GM12864 (cell line): Measurements from ENCODE around the gene GMDS.

Experiments
- DNase-seq: peaks from one replicate; pipeline ENCODE4 v3.0.0-alpha.2; 2011; ENCODE audit warnings: low read depth
- H3K4me3 ChIP-seq: 2 replicates; pipeline ENCODE4 v1.5.1; 2011; ENCODE audit warnings: mild to moderate bottlenecking, low read depth, low read length, control low read depth
- TF ChIP-seq, protein P1 (sequence below): IDR thresholded peaks from 2 replicates; pipeline ENCODE4 v1.5.1; 2011; ENCODE audit warnings: low read depth, mild to moderate bottlenecking, moderate library complexity, low read length, control low read depth, inconsistent platforms; ENCODE audit errors: missing control alignments

The GMDS gene

GRCh38 chr6:2000962-2001361 lies 244.4 kb downstream of the GMDS start:
- no peak for DNase-seq
- H3K4me3 ChIP-seq: no peak overlapping the region
- TF ChIP-seq, protein P1, sequence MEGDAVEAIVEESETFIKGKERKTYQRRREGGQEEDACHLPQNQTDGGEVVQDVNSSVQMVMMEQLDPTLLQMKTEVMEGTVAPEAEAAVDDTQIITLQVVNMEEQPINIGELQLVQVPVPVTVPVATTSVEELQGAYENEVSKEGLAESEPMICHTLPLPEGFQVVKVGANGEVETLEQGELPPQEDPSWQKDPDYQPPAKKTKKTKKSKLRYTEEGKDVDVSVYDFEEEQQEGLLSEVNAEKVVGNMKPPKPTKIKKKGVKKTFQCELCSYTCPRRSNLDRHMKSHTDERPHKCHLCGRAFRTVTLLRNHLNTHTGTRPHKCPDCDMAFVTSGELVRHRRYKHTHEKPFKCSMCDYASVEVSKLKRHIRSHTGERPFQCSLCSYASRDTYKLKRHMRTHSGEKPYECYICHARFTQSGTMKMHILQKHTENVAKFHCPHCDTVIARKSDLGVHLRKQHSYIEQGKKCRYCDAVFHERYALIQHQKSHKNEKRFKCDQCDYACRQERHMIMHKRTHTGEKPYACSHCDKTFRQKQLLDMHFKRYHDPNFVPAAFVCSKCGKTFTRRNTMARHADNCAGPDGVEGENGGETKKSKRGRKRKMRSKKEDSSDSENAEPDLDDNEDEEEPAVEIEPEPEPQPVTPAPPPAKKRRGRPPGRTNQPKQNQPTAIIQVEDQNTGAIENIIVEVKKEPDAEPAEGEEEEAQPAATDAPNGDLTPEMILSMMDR: no peak

DNA sequence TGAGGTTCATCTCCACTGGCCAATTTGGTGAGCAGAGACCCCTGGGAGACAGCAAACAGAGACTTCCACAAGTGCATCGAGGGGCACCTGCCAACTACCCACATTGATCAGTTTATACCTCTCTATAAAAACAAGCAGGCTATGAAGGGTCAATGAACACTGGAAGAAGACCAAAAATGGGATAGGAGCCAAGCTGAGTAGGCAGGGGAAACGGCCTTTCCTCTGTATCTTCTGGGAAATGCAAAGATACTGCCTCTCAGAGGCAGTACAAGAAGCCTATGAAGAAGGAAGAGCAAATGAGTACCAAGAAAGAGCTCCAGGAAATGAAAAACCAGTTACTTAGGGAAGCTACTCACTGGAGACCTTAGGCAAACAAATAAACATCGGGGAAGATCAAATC lies 247.7 kb downstream of the GMDS start:
- TF ChIP-seq, protein P1: no peak
- DNase-seq: no peak

GRCh38 chr6:1995636-1996035 lies 249.8 kb downstream of the GMDS start:
- H3K4me3 ChIP-seq: no peak overlapping the region
- TF ChIP-seq, protein P1: peak; percentile 39
- no peak for DNase-seq

More for the DNA sequence above, 247.7 kb downstream of the GMDS start:
- no peak overlapping the region for H3K4me3 ChIP-seq

- TF ChIP-seq, protein P1: no peak
These were observed 252.4 kb downstream of the GMDS start for GRCh38 chr6:1993042-1993441.

DNA sequence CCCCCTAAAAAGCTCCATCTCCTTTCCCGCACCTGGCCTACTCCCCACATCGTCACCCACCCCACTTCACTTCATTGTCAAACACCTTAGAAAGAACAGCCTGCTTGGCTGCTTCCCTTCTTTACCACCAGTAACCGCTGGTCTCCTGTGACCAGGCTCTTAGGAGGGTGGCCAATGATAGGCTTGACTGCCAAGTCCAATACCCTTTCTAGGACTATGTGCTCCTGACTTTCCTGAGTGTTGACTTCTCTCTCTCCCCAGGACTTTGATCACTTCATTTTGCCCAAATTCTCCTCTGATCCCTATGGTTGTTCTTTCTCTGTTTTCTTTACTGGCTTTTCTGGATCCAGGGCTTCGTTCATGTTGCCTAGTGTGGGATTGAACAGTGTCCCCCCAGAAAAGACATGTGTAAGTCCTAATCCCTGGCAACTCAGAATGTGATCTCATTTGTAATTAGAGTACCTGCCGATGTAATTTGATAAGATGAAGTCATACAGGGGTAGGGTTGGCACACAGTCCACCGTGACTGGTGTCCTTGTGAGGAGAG lies 254.0 kb downstream of the GMDS start:
- no peak overlapping the region for H3K4me3 ChIP-seq
- no peak for DNase-seq
- TF ChIP-seq, protein P1: no peak

More at GRCh38 chr6:1993042-1993441, 252.4 kb downstream of the GMDS start:
- DNase-seq: no peak
- no peak overlapping the region for H3K4me3 ChIP-seq

DNA sequence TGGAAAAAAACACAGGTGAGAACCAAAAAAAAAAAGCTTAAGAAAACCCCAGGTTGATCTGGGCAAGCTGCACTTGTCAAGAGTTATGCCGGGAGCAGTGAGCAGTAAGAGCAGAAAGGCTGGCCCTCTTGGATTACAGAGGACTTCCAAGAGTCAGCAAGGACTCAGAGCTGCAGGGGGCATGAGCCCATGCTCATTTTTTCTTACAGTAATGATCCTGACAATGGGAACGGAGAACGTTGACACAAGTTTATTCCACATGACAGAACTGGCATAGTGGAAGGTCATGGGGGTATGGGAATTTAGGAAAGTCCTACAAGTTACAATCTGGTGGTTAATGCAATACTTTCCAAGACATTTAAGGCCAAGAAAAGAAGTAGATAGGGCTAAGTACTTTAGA lies 256.6 kb downstream of the GMDS start:
- H3K4me3 ChIP-seq: no peak overlapping the region
- no peak for DNase-seq
- TF ChIP-seq, protein P1: no peak

- TF ChIP-seq, protein P1: no peak
- no peak overlapping the region for H3K4me3 ChIP-seq
- no peak for DNase-seq
These were observed 257.8 kb downstream of the GMDS start for GRCh38 chr6:1987640-1988039.
